ENCODE results near the gene NUTF2.

NUTF2 gene

DNA sequence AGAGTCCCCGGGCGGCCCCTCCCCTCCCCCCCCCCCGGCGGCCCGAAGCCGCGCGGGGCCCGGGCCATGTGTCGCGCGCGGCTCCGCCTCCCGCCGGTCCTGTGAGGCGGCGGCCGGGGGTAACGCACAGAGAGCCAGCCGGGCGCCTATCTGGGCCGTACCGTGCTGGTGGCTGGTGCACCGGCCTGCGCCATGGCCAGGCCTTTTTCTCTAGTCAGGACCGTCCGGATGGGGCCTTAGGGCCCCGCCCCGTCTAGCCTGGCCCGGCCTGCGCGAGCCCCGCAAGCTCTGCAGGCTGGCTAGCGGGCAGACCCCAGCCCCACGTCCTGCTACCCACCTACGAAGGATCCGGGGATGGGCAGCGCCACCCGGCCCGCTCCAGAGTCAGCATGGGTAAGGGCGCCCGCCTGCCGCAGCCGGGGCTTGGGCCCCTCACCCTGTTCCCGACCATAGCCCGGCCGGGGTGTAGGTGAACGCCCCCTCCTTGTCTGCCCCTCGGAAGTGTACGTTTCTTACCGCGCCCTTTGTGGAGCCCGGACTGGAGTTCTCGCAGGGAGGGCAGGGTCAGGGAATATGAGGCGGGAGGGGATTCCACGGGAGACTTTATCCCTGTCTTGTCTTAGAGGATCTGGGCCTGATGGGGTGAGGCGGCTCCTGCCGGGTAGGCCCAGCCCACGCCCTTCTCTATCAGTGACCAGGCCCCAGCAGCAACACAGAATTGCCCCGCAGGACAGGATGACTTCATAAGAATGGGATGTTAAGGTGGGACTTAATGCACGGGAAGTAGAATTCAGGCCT is 530 bp downstream of the NUTF2 start, which contains the start of gene CENPT:
TSS of gene CENPT (minus strand) at position 630 of the 798 bp plus-strand sequence. CDS start 13,834 bp downstream, outside the sequence.
- Histone ChIP-seq H3K79me1 (ENCODE audit: low read length) (peaks cover 13% of the 10 kb centered on the region), H3K4ac (ENCODE audit: low read depth, low read length) (peak within 1 kb of the TSS; percentile 93), H4K12ac (ENCODE audit: low read depth, low read length) (peak within 1 kb of the TSS; percentile 92), H3K27ac (ENCODE audit: low read depth, low read length) (peak within 1 kb of the TSS; percentile 93), H2BK12ac (ENCODE audit: low read length) (no peak within 1 kb of the TSS), H2BK120ac (ENCODE audit: insufficient read depth, low read length, poor library complexity) (peak within 1 kb of the TSS; percentile 87), H3K79me2 (ENCODE audit: control insufficient read depth, insufficient read depth, low read length, poor library complexity) (peaks cover 30% of the 10 kb centered on the region), H2AFZ (ENCODE audit: insufficient read depth, low read length, poor library complexity) (peak within 1 kb of the TSS; percentile 19), H2BK5ac (ENCODE audit: low read depth, low read length, poor library complexity) (peak within 1 kb of the TSS; percentile 95), H3K23ac (ENCODE audit: low read length) (no peak within 1 kb of the TSS), H3K14ac (ENCODE audit: low read length) (peak within 1 kb of the TSS; percentile 71), H4K91ac (ENCODE audit: low read depth, low read length) (peak within 1 kb of the TSS; percentile 97), H2AK5ac (ENCODE audit: low read length) (peak within 1 kb of the TSS; percentile 24), H3K9ac (ENCODE audit: low read length) (peak within 1 kb of the TSS; percentile 99), H3K4me3 (ENCODE audit: low read depth, low read length) (peak within 1 kb of the TSS; percentile 95), H3K36me3 (ENCODE audit: control insufficient read depth in 1 of 2, insufficient read depth in 2 of 2, low read length in 2 of 2) (peaks cover 9 to 23% of the 10 kb centered on the region in 2 experiments), H3K27me3 (ENCODE audit: insufficient read depth, low read length) (no peaks in the 10 kb centered on the region), H3K9me3 (ENCODE audit: insufficient read depth, low read depth, low read length) (no peaks in the 10 kb centered on the region), H3K18ac (ENCODE audit: low read length) (peak within 1 kb of the TSS; percentile 76), H4K8ac (ENCODE audit: low read depth, low read length) (peak within 1 kb of the TSS; percentile 98), H3K4me2 (ENCODE audit: low read length) (peak within 1 kb of the TSS; percentile 86), H3K4me1 (ENCODE audit: control insufficient read depth in 1 of 2, insufficient read depth in 2 of 2, low read length in 2 of 2) (peaks cover 20 to 21% of the 10 kb centered on the region in 2 experiments)
- no CpG with 5 or more reads among the region's 62 CpGs for WGBS (ENCODE audit: extremely low coverage, insufficient coverage, insufficient read length)
- peak; percentile 88 to 90 for DNase-seq

GRCh38 chr16:67848118-67848517 is 1.4 kb downstream of the NUTF2 start:
- H3K79me1 ChIP-seq (ENCODE audit: low read length) = peaks cover 13% of the 10 kb centered on the region
- H3K36me3 ChIP-seq (ENCODE audit: control insufficient read depth in 1 of 2, insufficient read depth in 2 of 2, low read length in 2 of 2) = peaks cover 11 to 25% of the 10 kb centered on the region in 2 experiments
- H2BK120ac ChIP-seq (ENCODE audit: insufficient read depth, low read length, poor library complexity) = no peak overlapping the region
- H4K8ac ChIP-seq (ENCODE audit: low read depth, low read length) = no peak overlapping the region
- no CpG with 5 or more reads among the region's 11 CpGs for WGBS (ENCODE audit: extremely low coverage, insufficient coverage, insufficient read length)
- peak overlapping the region; percentile 85 for H3K27ac ChIP-seq (ENCODE audit: low read depth, low read length)
- no peaks in the 10 kb centered on the region for H3K9me3 ChIP-seq (ENCODE audit: insufficient read depth, low read depth, low read length)
- H2AK5ac ChIP-seq (ENCODE audit: low read length) = peak overlapping the region; percentile 24
- H3K4me3 ChIP-seq (ENCODE audit: low read depth, low read length) = no peak overlapping the region
- no peak for DNase-seq
- H3K18ac ChIP-seq (ENCODE audit: low read length) = no peak overlapping the region
- H3K4me1 ChIP-seq (ENCODE audit: control insufficient read depth in 1 of 2, insufficient read depth in 2 of 2, low read length in 2 of 2) = peaks cover 14 to 19% of the 10 kb centered on the region in 2 experiments
- peak overlapping the region; percentile 83 for H3K9ac ChIP-seq (ENCODE audit: low read length)
- H3K4ac ChIP-seq (ENCODE audit: low read depth, low read length) = peak overlapping the region; percentile 93
- H3K79me2 ChIP-seq (ENCODE audit: control insufficient read depth, insufficient read depth, low read length, poor library complexity) = peaks cover 33% of the 10 kb centered on the region
- no peak overlapping the region for H2AFZ ChIP-seq (ENCODE audit: insufficient read depth, low read length, poor library complexity)
- H2BK12ac ChIP-seq (ENCODE audit: low read length) = no peak overlapping the region
- peak overlapping the region; percentile 14 for H4K12ac ChIP-seq (ENCODE audit: low read depth, low read length)
- no peaks in the 10 kb centered on the region for H3K27me3 ChIP-seq (ENCODE audit: insufficient read depth, low read length)
- no peak overlapping the region for H3K23ac ChIP-seq (ENCODE audit: low read length)
- peak overlapping the region; percentile 86 for H3K4me2 ChIP-seq (ENCODE audit: low read length)
- peak overlapping the region; percentile 82 for H2BK5ac ChIP-seq (ENCODE audit: low read depth, low read length, poor library complexity)
- peak overlapping the region; percentile 68 for H4K91ac ChIP-seq (ENCODE audit: low read depth, low read length)
- H3K14ac ChIP-seq (ENCODE audit: low read length) = no peak overlapping the region

DNA sequence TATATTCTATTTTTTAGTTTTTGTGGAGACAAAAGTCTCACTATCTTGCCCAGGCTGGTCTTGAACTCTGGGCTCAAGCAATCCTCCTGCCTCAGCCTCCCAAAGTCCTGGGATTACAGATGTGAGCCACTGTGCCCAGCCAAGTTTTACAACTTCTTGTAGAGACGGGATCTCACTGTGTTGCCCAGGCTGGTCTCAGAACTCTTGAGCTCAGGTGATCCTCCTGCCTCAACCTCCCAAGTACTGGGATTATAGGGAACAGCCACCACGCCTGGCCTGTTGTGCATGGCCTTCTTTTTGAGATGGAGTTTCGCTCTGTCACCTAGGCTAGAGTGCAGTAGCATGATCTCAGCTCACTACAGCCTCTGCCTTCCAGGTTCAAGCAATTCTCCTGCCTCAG is 6.9 kb downstream of the NUTF2 start:
- no peak overlapping the region for H4K91ac ChIP-seq (ENCODE audit: low read depth, low read length)
- no peaks in the 10 kb centered on the region for H3K9me3 ChIP-seq (ENCODE audit: insufficient read depth, low read depth, low read length)
- no peak overlapping the region for H2BK5ac ChIP-seq (ENCODE audit: low read depth, low read length, poor library complexity)
- no peak overlapping the region for H4K8ac ChIP-seq (ENCODE audit: low read depth, low read length)
- peaks cover 20 to 23% of the 10 kb centered on the region in 2 experiments for H3K36me3 ChIP-seq (ENCODE audit: control insufficient read depth in 1 of 2, insufficient read depth in 2 of 2, low read length in 2 of 2)
- H3K4me2 ChIP-seq (ENCODE audit: low read length) = no peak overlapping the region
- H3K18ac ChIP-seq (ENCODE audit: low read length) = no peak overlapping the region
- no peak overlapping the region for H3K4me3 ChIP-seq (ENCODE audit: low read depth, low read length)
- WGBS (ENCODE audit: extremely low coverage, insufficient coverage, insufficient read length) = no CpG with 5 or more reads among the region's 3 CpGs
- H3K27ac ChIP-seq (ENCODE audit: low read depth, low read length) = no peak overlapping the region
- H2AFZ ChIP-seq (ENCODE audit: insufficient read depth, low read length, poor library complexity) = no peak overlapping the region
- peak overlapping the region; percentile 97 for H3K4ac ChIP-seq (ENCODE audit: low read depth, low read length)
- no peak overlapping the region for H2BK120ac ChIP-seq (ENCODE audit: insufficient read depth, low read length, poor library complexity)
- peaks cover 47% of the 10 kb centered on the region for H3K79me2 ChIP-seq (ENCODE audit: control insufficient read depth, insufficient read depth, low read length, poor library complexity)
- peaks cover 19 to 24% of the 10 kb centered on the region in 2 experiments for H3K4me1 ChIP-seq (ENCODE audit: control insufficient read depth in 1 of 2, insufficient read depth in 2 of 2, low read length in 2 of 2)
- H3K79me1 ChIP-seq (ENCODE audit: low read length) = no peaks in the 10 kb centered on the region
- no peak for DNase-seq
- H4K12ac ChIP-seq (ENCODE audit: low read depth, low read length) = no peak overlapping the region
- no peak overlapping the region for H3K9ac ChIP-seq (ENCODE audit: low read length)
- no peak overlapping the region for H3K14ac ChIP-seq (ENCODE audit: low read length)
- H3K23ac ChIP-seq (ENCODE audit: low read length) = no peak overlapping the region
- H3K27me3 ChIP-seq (ENCODE audit: insufficient read depth, low read length) = no peaks in the 10 kb centered on the region
- H2AK5ac ChIP-seq (ENCODE audit: low read length) = no peak overlapping the region
- no peak overlapping the region for H2BK12ac ChIP-seq (ENCODE audit: low read length)

DNA sequence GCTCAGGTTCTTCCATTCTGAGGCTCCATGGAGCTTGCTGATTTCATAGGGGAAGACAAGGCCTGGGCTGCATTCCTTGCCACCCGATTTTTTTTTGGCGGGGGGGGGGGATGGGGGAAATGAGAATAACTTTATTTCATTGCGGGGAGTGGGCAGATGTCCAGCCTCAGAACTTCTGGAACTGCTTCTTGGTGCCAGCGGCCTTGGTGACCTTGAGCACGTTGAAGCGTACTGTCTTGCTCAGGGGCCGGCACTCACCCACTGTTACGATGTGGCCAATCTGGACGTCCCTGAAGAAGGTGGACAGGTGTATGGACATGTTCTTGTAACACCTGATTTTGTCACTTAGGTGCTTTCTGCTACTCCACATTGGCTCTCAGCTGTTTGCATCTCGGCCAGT is 9.1 kb downstream of the NUTF2 start:
- Histone ChIP-seq H3K23ac (ENCODE audit: low read length) (no peak overlapping the region), H3K27ac (ENCODE audit: low read depth, low read length) (no peak overlapping the region), H3K9me3 (ENCODE audit: insufficient read depth, low read depth, low read length) (no peaks in the 10 kb centered on the region), H3K14ac (ENCODE audit: low read length) (no peak overlapping the region), H2BK5ac (ENCODE audit: low read depth, low read length, poor library complexity) (peak overlapping the region; percentile 23), H4K8ac (ENCODE audit: low read depth, low read length) (no peak overlapping the region), H2BK12ac (ENCODE audit: low read length) (no peak overlapping the region), H3K4me3 (ENCODE audit: low read depth, low read length) (no peak overlapping the region), H3K18ac (ENCODE audit: low read length) (no peak overlapping the region), H4K12ac (ENCODE audit: low read depth, low read length) (no peak overlapping the region), H3K4me2 (ENCODE audit: low read length) (no peak overlapping the region), H3K27me3 (ENCODE audit: insufficient read depth, low read length) (no peaks in the 10 kb centered on the region), H4K91ac (ENCODE audit: low read depth, low read length) (no peak overlapping the region), H3K9ac (ENCODE audit: low read length) (no peak overlapping the region), H3K4ac (ENCODE audit: low read depth, low read length) (peak overlapping the region; percentile 71), H3K79me1 (ENCODE audit: low read length) (no peaks in the 10 kb centered on the region), H2AFZ (ENCODE audit: insufficient read depth, low read length, poor library complexity) (no peak overlapping the region), H3K4me1 (ENCODE audit: control insufficient read depth in 1 of 2, insufficient read depth in 2 of 2, low read length in 2 of 2) (peaks cover 18 to 27% of the 10 kb centered on the region in 2 experiments), H3K36me3 (ENCODE audit: control insufficient read depth in 1 of 2, insufficient read depth in 2 of 2, low read length in 2 of 2) (peaks cover 21 to 24% of the 10 kb centered on the region in 2 experiments), H2AK5ac (ENCODE audit: low read length) (no peak overlapping the region), H2BK120ac (ENCODE audit: insufficient read depth, low read length, poor library complexity) (no peak overlapping the region), H3K79me2 (ENCODE audit: control insufficient read depth, insufficient read depth, low read length, poor library complexity) (peaks cover 42% of the 10 kb centered on the region)
- no CpG with 5 or more reads among the region's 10 CpGs for WGBS (ENCODE audit: extremely low coverage, insufficient coverage, insufficient read length)
- no peak for DNase-seq
